ENCODE data around the gene SIRPB2.

- no peak for TF ChIP-seq POLR2A (IDR thresholded peaks at IDR 0.05; ENCODE audit: low read depth)
- TF ChIP-seq, protein P1, sequence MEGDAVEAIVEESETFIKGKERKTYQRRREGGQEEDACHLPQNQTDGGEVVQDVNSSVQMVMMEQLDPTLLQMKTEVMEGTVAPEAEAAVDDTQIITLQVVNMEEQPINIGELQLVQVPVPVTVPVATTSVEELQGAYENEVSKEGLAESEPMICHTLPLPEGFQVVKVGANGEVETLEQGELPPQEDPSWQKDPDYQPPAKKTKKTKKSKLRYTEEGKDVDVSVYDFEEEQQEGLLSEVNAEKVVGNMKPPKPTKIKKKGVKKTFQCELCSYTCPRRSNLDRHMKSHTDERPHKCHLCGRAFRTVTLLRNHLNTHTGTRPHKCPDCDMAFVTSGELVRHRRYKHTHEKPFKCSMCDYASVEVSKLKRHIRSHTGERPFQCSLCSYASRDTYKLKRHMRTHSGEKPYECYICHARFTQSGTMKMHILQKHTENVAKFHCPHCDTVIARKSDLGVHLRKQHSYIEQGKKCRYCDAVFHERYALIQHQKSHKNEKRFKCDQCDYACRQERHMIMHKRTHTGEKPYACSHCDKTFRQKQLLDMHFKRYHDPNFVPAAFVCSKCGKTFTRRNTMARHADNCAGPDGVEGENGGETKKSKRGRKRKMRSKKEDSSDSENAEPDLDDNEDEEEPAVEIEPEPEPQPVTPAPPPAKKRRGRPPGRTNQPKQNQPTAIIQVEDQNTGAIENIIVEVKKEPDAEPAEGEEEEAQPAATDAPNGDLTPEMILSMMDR (IDR thresholded peaks at IDR 0.05): no peak
- TF ChIP-seq POLR2AphosphoS5 (IDR thresholded peaks at IDR 0.05): no peak
Observed at GRCh38 chr20:1462834-1463233, 28.4 kb downstream of the SIRPB2 start.
